GM12878 (cell line): ENCODE results near the gene GLUD1. TPM values are rescaled to one million over a fixed set of nuclear protein-coding genes. Genes with fewer than 3 reads are reported as not detected.

Experiments
- BHLHE40 ChIP-seq, 2 experiments: fragments of 450-650 bp in 1 of 2; IDR thresholded peaks; 2 replicates each; pipeline ENCODE4 v1.6.1; 2011 to 2017; ENCODE audit warnings: low read depth in 2 of 2, borderline replicate concordance in 1 of 2, improper control_type of control experiment in 1 of 2, low read length in 1 of 2, mild to moderate bottlenecking in 1 of 2
- CBX5 ChIP-seq: sonication (generic); IDR thresholded peaks from 2 replicates; pipeline ENCODE4 v1.6.1; 2016; ENCODE audit warnings: low read depth, moderate library complexity, mild to moderate bottlenecking, inconsistent platforms
- EED ChIP-seq: sonication (generic); IDR thresholded peaks from 2 replicates; pipeline ENCODE4 v1.6.1; 2016; ENCODE audit warnings: antibody characterized with exemption, low read depth
- HDAC6 ChIP-seq: fragments of 200-600 bp; sonication (generic); IDR thresholded peaks from one replicate; pipeline ENCODE4 v1.8.0; 2017; ENCODE audit warnings: antibody characterized with exemption; ENCODE audit not compliant: unreplicated experiment
- MTA3 ChIP-seq: IDR thresholded peaks from 2 replicates; pipeline ENCODE4 v1.6.1; 2012; ENCODE audit warnings: low read length, inconsistent platforms, borderline replicate concordance
- NFYA ChIP-seq: IDR thresholded peaks from 2 replicates; pipeline ENCODE4 v1.6.1; 2011; ENCODE audit warnings: low read depth, mild to moderate bottlenecking, low read length, improper control_type of control experiment, borderline replicate concordance
- PAX5 ChIP-seq: IDR thresholded peaks from 2 replicates; pipeline ENCODE4 v1.6.1; 2011; ENCODE audit warnings: low read depth, low read length, borderline replicate concordance
- POU2F2 ChIP-seq: IDR thresholded peaks from 3 replicates; pipeline ENCODE4 v1.6.1; 2011; ENCODE audit warnings: low read depth, mild to moderate bottlenecking, low read length, borderline replicate concordance
- RUNX3 ChIP-seq: IDR thresholded peaks from 2 replicates; pipeline ENCODE4 v1.6.1; 2012; ENCODE audit warnings: low read length, inconsistent platforms
- SMAD5 ChIP-seq: IDR thresholded peaks from 2 replicates; pipeline ENCODE4 v1.6.1; 2016; ENCODE audit warnings: antibody characterized with exemption, low read depth
- STAT1 ChIP-seq: fragments of 450-650 bp; conservative IDR thresholded peaks from 2 replicates; pipeline ENCODE4 v1.6.1; 2014; ENCODE audit warnings: antibody characterized with exemption, mild to moderate bottlenecking
- ZBED1 ChIP-seq: IDR thresholded peaks from 2 replicates; pipeline ENCODE4 v1.6.1; 2016; ENCODE audit warnings: borderline replicate concordance
- ZBTB33 ChIP-seq: fragments of 450-650 bp; IDR thresholded peaks from 2 replicates; pipeline ENCODE4 v1.6.1; 2017; ENCODE audit warnings: mild to moderate bottlenecking
- ZNF592 ChIP-seq: fragments of 450-650 bp; IDR thresholded peaks from 2 replicates; pipeline ENCODE4 v1.6.1; 2017; ENCODE audit warnings: mild to moderate bottlenecking, moderate library complexity
- ZNF687 ChIP-seq: fragments of 450-650 bp; IDR thresholded peaks from 2 replicates; pipeline ENCODE4 v1.6.1; 2017; ENCODE audit warnings: mild to moderate bottlenecking, moderate library complexity
- polyA plus RNA-seq, 11 experiments: library from polyadenylated mRNA; depleted of rRNA in 4 of 11; unstranded in 6 of 11; stranded (reverse) in 5 of 11; fragments of >200 nt; fragmentation: Nextera tagmentation in 4 of 11; fragmentation: Illumina TruSeq in 1 of 11; extraction: Ambion mirVana in 4 of 11; extraction: Trizol in 1 of 11; gene quantifications; 1 replicate in 1 of 11; 2 replicates in 10 of 11; pipeline versions ENCODE4 v1.2.1 to v1.2.3, GENCODE V29; 2011 to 2016; ENCODE audit warnings: inconsistent platforms in 2 of 11, missing spikeins in 2 of 11, low read depth in 1 of 11
- total RNA-seq, 4 experiments: library from RNA; depleted of rRNA in 3 of 4; stranded (reverse); fragments of >200 nt in 3 of 4; fragmentation: Illumina TruSeq in 1 of 4; extraction: Trizol in 1 of 4; gene quantifications; 2 replicates each; pipeline versions ENCODE4 v1.2.1 to v1.2.3, GENCODE V29; 2013 to 2021
- TF ChIP-seq, protein P1 (sequence below): fragments of 150-350 bp; IDR thresholded peaks from 2 replicates; pipeline ENCODE4 v1.6.1; 2016; ENCODE audit warnings: low read depth, low read length

Gene GLUD1
- total and polyA plus RNA-seq, 10 of the 15 experiments (the other 5 are each of a cell fraction or from before 2014, with no cell fraction given), result 26.1 to 109 (median 81.4) TPM

DNA sequence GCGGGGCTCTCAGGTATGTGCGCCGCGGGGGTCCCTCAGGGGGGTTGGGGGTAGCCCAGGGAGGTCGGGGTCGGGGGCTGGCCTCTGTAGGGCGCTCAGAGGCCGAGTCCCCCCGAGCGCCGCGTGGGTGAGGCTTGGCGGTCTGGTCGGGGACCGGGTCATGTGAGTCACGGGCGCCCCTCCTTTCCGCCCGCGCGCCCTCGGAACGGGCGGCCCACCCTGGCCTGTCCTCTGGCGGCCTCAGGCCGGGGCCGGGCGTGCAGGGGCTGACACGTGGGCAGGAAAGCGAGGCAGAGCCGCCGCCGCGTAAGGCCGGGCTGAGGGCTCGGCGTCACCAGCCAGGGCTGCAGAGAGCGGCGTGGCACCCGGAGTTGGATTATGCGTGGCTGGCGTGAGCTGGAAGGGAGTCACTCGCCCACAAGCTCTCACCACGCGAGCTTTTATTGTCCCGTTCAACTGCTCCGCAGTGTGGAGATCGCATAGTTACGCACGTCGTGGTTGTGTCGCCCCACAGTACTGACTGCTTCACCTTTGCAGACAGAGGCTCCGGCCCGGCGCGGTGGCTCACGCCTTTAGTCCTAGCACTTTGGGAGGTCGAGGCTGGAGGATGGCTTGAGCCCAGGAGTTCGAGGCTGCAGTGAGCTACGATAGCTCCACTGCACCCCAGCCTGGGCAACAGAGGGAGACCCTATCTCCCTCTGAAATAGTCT is 748 bp upstream of the GLUD1 start (continued):
- TF ChIP-seq ZNF687 (peak; percentile 87), PAX5 (peak; percentile 53; the same call in 1 of the 2 replicates), ZNF592 (no peak), SMAD5 (0 out of 2 replicates have a peak, but pooled peaks have one; percentile 39), ZBTB33 (no peak), EED (0 out of 2 replicates have a peak, but pooled peaks have one; percentile 29), MTA3 (no peak), HDAC6 (no peak), RUNX3 (peak; percentile 53), ZBED1 (no peak), NFYA (no peak), POU2F2 (peak; percentile 88), CBX5 (0 out of 2 replicates have a peak, but pooled peaks have one; percentile 54), STAT1 (0 out of 2 replicates have a peak, but pooled peaks have one; percentile 34), BHLHE40 (IDR thresholded peaks at IDR 0.05; ENCODE audit: borderline replicate concordance in 1 of 2, low read depth in 2 of 2, low read length in 1 of 2) (peak; percentile 85 to 96)
- TF ChIP-seq, protein P1, sequence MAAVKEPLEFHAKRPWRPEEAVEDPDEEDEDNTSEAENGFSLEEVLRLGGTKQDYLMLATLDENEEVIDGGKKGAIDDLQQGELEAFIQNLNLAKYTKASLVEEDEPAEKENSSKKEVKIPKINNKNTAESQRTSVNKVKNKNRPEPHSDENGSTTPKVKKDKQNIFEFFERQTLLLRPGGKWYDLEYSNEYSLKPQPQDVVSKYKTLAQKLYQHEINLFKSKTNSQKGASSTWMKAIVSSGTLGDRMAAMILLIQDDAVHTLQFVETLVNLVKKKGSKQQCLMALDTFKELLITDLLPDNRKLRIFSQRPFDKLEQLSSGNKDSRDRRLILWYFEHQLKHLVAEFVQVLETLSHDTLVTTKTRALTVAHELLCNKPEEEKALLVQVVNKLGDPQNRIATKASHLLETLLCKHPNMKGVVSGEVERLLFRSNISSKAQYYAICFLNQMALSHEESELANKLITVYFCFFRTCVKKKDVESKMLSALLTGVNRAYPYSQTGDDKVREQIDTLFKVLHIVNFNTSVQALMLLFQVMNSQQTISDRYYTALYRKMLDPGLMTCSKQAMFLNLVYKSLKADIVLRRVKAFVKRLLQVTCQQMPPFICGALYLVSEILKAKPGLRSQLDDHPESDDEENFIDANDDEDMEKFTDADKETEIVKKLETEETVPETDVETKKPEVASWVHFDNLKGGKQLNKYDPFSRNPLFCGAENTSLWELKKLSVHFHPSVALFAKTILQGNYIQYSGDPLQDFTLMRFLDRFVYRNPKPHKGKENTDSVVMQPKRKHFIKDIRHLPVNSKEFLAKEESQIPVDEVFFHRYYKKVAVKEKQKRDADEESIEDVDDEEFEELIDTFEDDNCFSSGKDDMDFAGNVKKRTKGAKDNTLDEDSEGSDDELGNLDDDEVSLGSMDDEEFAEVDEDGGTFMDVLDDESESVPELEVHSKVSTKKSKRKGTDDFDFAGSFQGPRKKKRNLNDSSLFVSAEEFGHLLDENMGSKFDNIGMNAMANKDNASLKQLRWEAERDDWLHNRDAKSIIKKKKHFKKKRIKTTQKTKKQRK, result no peak
